HUES64 (cell line): Measurements from ENCODE around the gene AGPS.

Experiments used
- H3K27ac ChIP-seq: 2 replicates; pipeline ENCODE4 v1.7.0; 2013; ENCODE audit warnings: low read depth, low read length, inconsistent platforms
- H3K27me3 ChIP-seq: 2 replicates; pipeline ENCODE4 v1.6.1; 2013; ENCODE audit warnings: mild to moderate bottlenecking, low read length; ENCODE audit not compliant: insufficient read depth
- H3K36me3 ChIP-seq: 2 replicates; pipeline ENCODE4 v1.6.1; 2013; ENCODE audit warnings: mild to moderate bottlenecking, low read length; ENCODE audit not compliant: insufficient read depth
- H3K4me1 ChIP-seq: 2 replicates; pipeline ENCODE4 v1.6.1; 2013; ENCODE audit warnings: mild to moderate bottlenecking, low read length, moderate library complexity; ENCODE audit not compliant: insufficient read depth
- H3K4me3 ChIP-seq: 2 replicates; pipeline ENCODE4 v1.5.1; 2013; ENCODE audit warnings: mild to moderate bottlenecking, low read length, moderate library complexity
- H3K9ac ChIP-seq: 2 replicates; pipeline ENCODE4 v1.6.1; 2013; ENCODE audit warnings: mild to moderate bottlenecking, low read depth, low read length
- H3K9me3 ChIP-seq: 2 replicates; pipeline ENCODE4 v1.6.1; 2013; ENCODE audit warnings: low read depth, low read length; ENCODE audit not compliant: insufficient read depth
- WGBS: fragments of 150-250, 120-280 bp; methylation state at CpG from one replicate; pipeline ENCODE4 v1.1.7; 2013; ENCODE audit warnings: missing lambda C conversion rate; 5-methylcytosine and 5-hydroxymethylcytosine counted together

The AGPS gene

GRCh38 chr2:177575358-177575757 lies 182.8 kb downstream of the AGPS start:
- no peak overlapping the region for H3K4me3 ChIP-seq
- H3K36me3 ChIP-seq, result no peaks in the 10 kb centered on the region
- no peaks in the 10 kb centered on the region for H3K4me1 ChIP-seq
- WGBS, result 93% methylated on average over 2 of the region's 2 CpGs
- no peak overlapping the region for H3K27ac ChIP-seq
- no peak overlapping the region for H3K9ac ChIP-seq
- H3K9me3 ChIP-seq, result no peaks in the 10 kb centered on the region
- no peaks in the 10 kb centered on the region for H3K27me3 ChIP-seq

GRCh38 chr2:177577075-177577474 lies 184.5 kb downstream of the AGPS start:
- Histone ChIP-seq H3K36me3 (no peaks in the 10 kb centered on the region), H3K9me3 (no peaks in the 10 kb centered on the region), H3K27ac (no peak overlapping the region), H3K4me3 (no peak overlapping the region), H3K4me1 (no peaks in the 10 kb centered on the region), H3K27me3 (no peaks in the 10 kb centered on the region), H3K9ac (no peak overlapping the region)
- WGBS, result 92% methylated on average over 1 of the region's 1 CpG

- Histone ChIP-seq H3K9me3 (no peaks in the 10 kb centered on the region), H3K36me3 (no peaks in the 10 kb centered on the region), H3K9ac (no peak overlapping the region), H3K4me3 (no peak overlapping the region), H3K27me3 (no peaks in the 10 kb centered on the region), H3K27ac (no peak overlapping the region), H3K4me1 (no peaks in the 10 kb centered on the region)
- WGBS, result 80% methylated on average over 1 of the region's 3 CpGs
These were observed 185.9 kb downstream of the AGPS start for GRCh38 chr2:177578454-177578853.

- H3K27me3 ChIP-seq, result no peaks in the 10 kb centered on the region
- H3K4me1 ChIP-seq, result no peaks in the 10 kb centered on the region
- 95% methylated on average over 3 of the region's 3 CpGs for WGBS
- no peak overlapping the region for H3K4me3 ChIP-seq
- H3K36me3 ChIP-seq, result no peaks in the 10 kb centered on the region
- H3K9ac ChIP-seq, result no peak overlapping the region
- no peaks in the 10 kb centered on the region for H3K9me3 ChIP-seq
- no peak overlapping the region for H3K27ac ChIP-seq
These were observed 187.0 kb downstream of the AGPS start for GRCh38 chr2:177579486-177580036.

GRCh38 chr2:177582000-177582399 lies 189.4 kb downstream of the AGPS start:
- Histone ChIP-seq H3K27me3 (no peaks in the 10 kb centered on the region), H3K36me3 (no peaks in the 10 kb centered on the region), H3K9me3 (no peaks in the 10 kb centered on the region), H3K4me1 (no peaks in the 10 kb centered on the region), H3K9ac (no peak overlapping the region), H3K4me3 (no peak overlapping the region), H3K27ac (no peak overlapping the region)
- 83% methylated on average over 1 of the region's 1 CpG for WGBS

- Histone ChIP-seq H3K4me3 (no peak overlapping the region), H3K27me3 (no peaks in the 10 kb centered on the region), H3K9ac (no peak overlapping the region), H3K4me1 (no peaks in the 10 kb centered on the region), H3K36me3 (no peaks in the 10 kb centered on the region), H3K27ac (no peak overlapping the region), H3K9me3 (no peaks in the 10 kb centered on the region)
- WGBS, result 88% methylated on average over 5 of the region's 6 CpGs
These were observed 191.6 kb downstream of the AGPS start for GRCh38 chr2:177584030-177584692.

GRCh38 chr2:177585234-177585863 lies 192.8 kb downstream of the AGPS start:
- Histone ChIP-seq H3K36me3 (no peaks in the 10 kb centered on the region), H3K27ac (no peak overlapping the region), H3K4me1 (no peaks in the 10 kb centered on the region), H3K9me3 (no peaks in the 10 kb centered on the region), H3K4me3 (no peak overlapping the region), H3K9ac (no peak overlapping the region), H3K27me3 (no peaks in the 10 kb centered on the region)
- 93% methylated on average over 5 of the region's 5 CpGs for WGBS

DNA sequence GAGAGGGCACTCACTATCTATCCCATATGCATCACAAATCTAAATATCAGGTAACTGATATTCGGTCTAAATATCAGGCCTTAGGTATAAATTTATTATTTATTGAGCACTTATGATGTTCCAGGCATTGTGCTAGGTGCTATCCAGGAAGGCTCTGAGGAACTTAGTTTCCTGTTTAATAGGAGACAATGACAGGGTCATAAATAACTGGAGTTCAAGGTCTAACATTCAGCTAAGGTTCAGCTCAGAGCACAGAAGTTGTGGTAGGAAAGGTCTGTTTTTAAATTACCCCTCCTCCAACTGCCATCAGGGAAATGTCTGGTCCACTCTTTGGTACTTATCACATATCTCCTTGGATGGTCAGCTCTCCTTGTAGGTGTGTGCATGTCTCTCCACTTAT lies 193.6 kb downstream of the AGPS start:
- WGBS, result 100% methylated on average over 1 of the region's 1 CpG
- no peak overlapping the region for H3K4me3 ChIP-seq
- no peaks in the 10 kb centered on the region for H3K4me1 ChIP-seq
- H3K27ac ChIP-seq, result no peak overlapping the region
- no peaks in the 10 kb centered on the region for H3K36me3 ChIP-seq
- H3K27me3 ChIP-seq, result no peaks in the 10 kb centered on the region
- H3K9ac ChIP-seq, result no peak overlapping the region
- H3K9me3 ChIP-seq, result no peaks in the 10 kb centered on the region

DNA sequence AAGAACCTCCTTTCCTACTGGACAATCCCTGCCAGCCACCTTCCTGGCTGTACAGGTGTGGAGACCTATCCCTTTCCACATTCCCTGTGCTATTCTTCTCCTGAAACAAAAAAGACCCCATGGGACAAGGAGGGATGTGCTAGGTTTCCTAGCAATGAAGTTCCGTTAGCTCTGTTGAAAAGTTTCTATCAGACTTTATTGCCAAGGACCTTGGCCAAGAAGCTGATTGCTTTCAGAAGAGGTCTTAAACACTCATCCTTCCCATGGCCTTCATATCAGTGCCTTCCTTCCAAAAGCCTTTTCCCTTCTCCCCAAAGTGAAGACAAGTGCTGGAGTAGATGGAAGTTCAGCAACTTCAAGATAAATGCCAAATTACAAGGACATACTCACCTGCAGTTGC lies 194.8 kb downstream of the AGPS start:
- Histone ChIP-seq H3K9me3 (no peaks in the 10 kb centered on the region), H3K4me3 (no peak overlapping the region), H3K27ac (no peak overlapping the region), H3K36me3 (no peaks in the 10 kb centered on the region), H3K4me1 (no peaks in the 10 kb centered on the region), H3K9ac (no peak overlapping the region), H3K27me3 (no peaks in the 10 kb centered on the region)
- WGBS, result 95% methylated on average over 1 of the region's 1 CpG

- WGBS, result 94% methylated on average over 3 of the region's 3 CpGs
- Histone ChIP-seq H3K4me1 (no peaks in the 10 kb centered on the region), H3K27me3 (no peaks in the 10 kb centered on the region; the same call in 1 of the 2 replicates), H3K36me3 (no peaks in the 10 kb centered on the region), H3K9me3 (no peaks in the 10 kb centered on the region), H3K9ac (no peak overlapping the region), H3K27ac (no peak overlapping the region), H3K4me3 (no peak overlapping the region)
These were observed 196.1 kb downstream of the AGPS start for GRCh38 chr2:177588671-177589070.

GRCh38 chr2:177589186-177589585 lies 196.6 kb downstream of the AGPS start:
- Histone ChIP-seq H3K9ac (no peak overlapping the region), H3K36me3 (no peaks in the 10 kb centered on the region), H3K27ac (no peak overlapping the region), H3K9me3 (no peaks in the 10 kb centered on the region), H3K4me1 (no peaks in the 10 kb centered on the region), H3K27me3 (no peaks in the 10 kb centered on the region; the same call in 1 of the 2 replicates), H3K4me3 (no peak overlapping the region)
- WGBS, result 92% methylated on average over 1 of the region's 1 CpG
